SK-N-SH (cell line): Measurements from ENCODE around the gene BRIX1.

Experiments used
- EP300 ChIP-seq, 2 experiments: IDR thresholded peaks; 2 replicates each; pipeline versions ENCODE4 v1.4.0 to v1.6.1; 2012; ENCODE audit warnings: borderline replicate concordance in 1 of 2, low read depth in 1 of 2, low read length in 1 of 2
- GABPA ChIP-seq: IDR thresholded peaks from 2 replicates; pipeline ENCODE4 v1.4.0; 2012; ENCODE audit warnings: low read depth, mild to moderate bottlenecking
- NRF1 ChIP-seq: IDR thresholded peaks from 2 replicates; pipeline ENCODE4 v1.6.1; 2012; ENCODE audit warnings: low read depth, mild to moderate bottlenecking, low read length
- SIN3A ChIP-seq: IDR thresholded peaks from 2 replicates; pipeline ENCODE4 v1.6.1; 2012; ENCODE audit warnings: low read depth, mild to moderate bottlenecking, low read length, moderate library complexity, borderline replicate concordance
- TAF1 ChIP-seq: IDR thresholded peaks from 2 replicates; pipeline ENCODE4 v1.6.1; 2012; ENCODE audit warnings: low read depth, mild to moderate bottlenecking, low read length, moderate library complexity, borderline replicate concordance
- TCF12 ChIP-seq: IDR thresholded peaks from 2 replicates; pipeline ENCODE4 v1.4.0; 2012
- TF ChIP-seq, protein P1 (sequence below): fragments of 200-600 bp; sonication (generic); IDR thresholded peaks from 2 replicates; pipeline ENCODE4 v1.6.1; 2017; ENCODE audit warnings: antibody characterized with exemption, mild to moderate bottlenecking, moderate library complexity
- TF ChIP-seq, protein P2 (sequence below): IDR thresholded peaks from 2 replicates; pipeline ENCODE4 v1.6.1; 2012; ENCODE audit warnings: mild to moderate bottlenecking, low read depth, low read length, moderate library complexity

GRCh38 chr5:34869256-34869655 is 46.3 kb upstream of the BRIX1 start:
- no peak for TF ChIP-seq TCF12
- TF ChIP-seq, protein P1, sequence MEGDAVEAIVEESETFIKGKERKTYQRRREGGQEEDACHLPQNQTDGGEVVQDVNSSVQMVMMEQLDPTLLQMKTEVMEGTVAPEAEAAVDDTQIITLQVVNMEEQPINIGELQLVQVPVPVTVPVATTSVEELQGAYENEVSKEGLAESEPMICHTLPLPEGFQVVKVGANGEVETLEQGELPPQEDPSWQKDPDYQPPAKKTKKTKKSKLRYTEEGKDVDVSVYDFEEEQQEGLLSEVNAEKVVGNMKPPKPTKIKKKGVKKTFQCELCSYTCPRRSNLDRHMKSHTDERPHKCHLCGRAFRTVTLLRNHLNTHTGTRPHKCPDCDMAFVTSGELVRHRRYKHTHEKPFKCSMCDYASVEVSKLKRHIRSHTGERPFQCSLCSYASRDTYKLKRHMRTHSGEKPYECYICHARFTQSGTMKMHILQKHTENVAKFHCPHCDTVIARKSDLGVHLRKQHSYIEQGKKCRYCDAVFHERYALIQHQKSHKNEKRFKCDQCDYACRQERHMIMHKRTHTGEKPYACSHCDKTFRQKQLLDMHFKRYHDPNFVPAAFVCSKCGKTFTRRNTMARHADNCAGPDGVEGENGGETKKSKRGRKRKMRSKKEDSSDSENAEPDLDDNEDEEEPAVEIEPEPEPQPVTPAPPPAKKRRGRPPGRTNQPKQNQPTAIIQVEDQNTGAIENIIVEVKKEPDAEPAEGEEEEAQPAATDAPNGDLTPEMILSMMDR = no peak
- TF ChIP-seq, protein P2, sequence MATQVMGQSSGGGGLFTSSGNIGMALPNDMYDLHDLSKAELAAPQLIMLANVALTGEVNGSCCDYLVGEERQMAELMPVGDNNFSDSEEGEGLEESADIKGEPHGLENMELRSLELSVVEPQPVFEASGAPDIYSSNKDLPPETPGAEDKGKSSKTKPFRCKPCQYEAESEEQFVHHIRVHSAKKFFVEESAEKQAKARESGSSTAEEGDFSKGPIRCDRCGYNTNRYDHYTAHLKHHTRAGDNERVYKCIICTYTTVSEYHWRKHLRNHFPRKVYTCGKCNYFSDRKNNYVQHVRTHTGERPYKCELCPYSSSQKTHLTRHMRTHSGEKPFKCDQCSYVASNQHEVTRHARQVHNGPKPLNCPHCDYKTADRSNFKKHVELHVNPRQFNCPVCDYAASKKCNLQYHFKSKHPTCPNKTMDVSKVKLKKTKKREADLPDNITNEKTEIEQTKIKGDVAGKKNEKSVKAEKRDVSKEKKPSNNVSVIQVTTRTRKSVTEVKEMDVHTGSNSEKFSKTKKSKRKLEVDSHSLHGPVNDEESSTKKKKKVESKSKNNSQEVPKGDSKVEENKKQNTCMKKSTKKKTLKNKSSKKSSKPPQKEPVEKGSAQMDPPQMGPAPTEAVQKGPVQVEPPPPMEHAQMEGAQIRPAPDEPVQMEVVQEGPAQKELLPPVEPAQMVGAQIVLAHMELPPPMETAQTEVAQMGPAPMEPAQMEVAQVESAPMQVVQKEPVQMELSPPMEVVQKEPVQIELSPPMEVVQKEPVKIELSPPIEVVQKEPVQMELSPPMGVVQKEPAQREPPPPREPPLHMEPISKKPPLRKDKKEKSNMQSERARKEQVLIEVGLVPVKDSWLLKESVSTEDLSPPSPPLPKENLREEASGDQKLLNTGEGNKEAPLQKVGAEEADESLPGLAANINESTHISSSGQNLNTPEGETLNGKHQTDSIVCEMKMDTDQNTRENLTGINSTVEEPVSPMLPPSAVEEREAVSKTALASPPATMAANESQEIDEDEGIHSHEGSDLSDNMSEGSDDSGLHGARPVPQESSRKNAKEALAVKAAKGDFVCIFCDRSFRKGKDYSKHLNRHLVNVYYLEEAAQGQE = no peak
- no peak for TF ChIP-seq EP300 (IDR thresholded peaks at IDR 0.05; ENCODE audit: borderline replicate concordance in 1 of 2, low read depth in 1 of 2, low read length in 1 of 2)
- TF ChIP-seq TAF1 = no peak
- no peak for TF ChIP-seq GABPA
- no peak for TF ChIP-seq NRF1
- TF ChIP-seq SIN3A = no peak
